Calu3 (cell line): ENCODE measurements around the gene LPAR1. TPM values are rescaled to one million over a fixed set of nuclear protein-coding genes. Genes with fewer than 3 reads are reported as not detected.

Source experiments
- BruUV-seq: library from RNA; stranded (reverse); fragments of 400-500 nt; replicated peaks from 2 replicates; lab custom pipeline; 2021; lab: Mats Ljungman, UMichigan
- CTCF ChIA-PET: fragments of 300-600 bp; sonication (Branson Sonifier 250); formaldehyde crosslinking; loops from one replicate; lab custom pipeline; 2022; ENCODE audit warnings: antibody characterized with exemption; lab: Charles Lee
- DNase-seq: peaks from one replicate; pipeline ENCODE4 v3.0.0; 2022
- H3K27ac Mint-ChIP-seq: one replicate; pipeline ENCODE4 v1.8.0; 2022; ENCODE audit warnings: mixed read lengths; ENCODE audit not compliant: unreplicated experiment
- H3K27me3 Mint-ChIP-seq: one replicate; pipeline ENCODE4 v1.8.0; 2022; ENCODE audit warnings: mixed read lengths; ENCODE audit not compliant: unreplicated experiment
- H3K36me3 Mint-ChIP-seq: one replicate; pipeline ENCODE4 v1.8.0; 2022; ENCODE audit warnings: mild to moderate bottlenecking, moderate library complexity, mixed read lengths; ENCODE audit not compliant: insufficient read depth, unreplicated experiment
- H3K4me1 Mint-ChIP-seq: one replicate; pipeline ENCODE4 v1.8.0; 2022; ENCODE audit warnings: mild to moderate bottlenecking, low read depth, mixed read lengths; ENCODE audit not compliant: unreplicated experiment
- H3K4me3 Mint-ChIP-seq: one replicate; pipeline ENCODE4 v1.8.0; 2022; ENCODE audit warnings: mild to moderate bottlenecking, low read depth, moderate library complexity, mixed read lengths; ENCODE audit not compliant: unreplicated experiment
- H3K9me3 Mint-ChIP-seq: one replicate; pipeline ENCODE4 v1.8.0; 2022; ENCODE audit warnings: low read depth, mixed read lengths; ENCODE audit not compliant: unreplicated experiment
- CTCF ChIP-seq: fragments of 200-600 bp; IDR thresholded peaks from one replicate; pipeline ENCODE4 v1.8.0; 2022; ENCODE audit warnings: antibody characterized with exemption; ENCODE audit not compliant: unreplicated experiment
- intact Hi-C: fragments of 100-400 bp; cut with micrococcal nuclease; formaldehyde crosslinking; loops from one replicate; pipeline ENCODE4 v1.10.0; 2022; ENCODE audit not compliant: unreplicated experiment
- total RNA-seq: library from RNA; stranded (reverse); gene quantifications from 2 replicates; pipeline ENCODE4 v1.2.3, GENCODE V29; 2022

Gene LPAR1
- total RNA-seq, 1 experiment from 2014 or later: 6.3 TPM

GRCh38 chr9:111063332-111063731, 25.1 kb upstream of the LPAR1 start:
- DNase-seq: no peak
- no peaks in the 10 kb centered on the region for H3K4me1 Mint-ChIP-seq
- BruUV-seq: no TSS peak
- H3K4me3 Mint-ChIP-seq: no peak overlapping the region
- H3K27ac Mint-ChIP-seq: no peak overlapping the region
- CTCF ChIA-PET: interaction anchor here (0.5 kb wide), 1 partner anchor 186 kb away, joined by 3 read pairs; no protein-coding TSS in a partner anchor
- peaks cover 5% of the 10 kb centered on the region for H3K9me3 Mint-ChIP-seq
- TF ChIP-seq CTCF: no peak
- H3K36me3 Mint-ChIP-seq: no peaks in the 10 kb centered on the region
- no peaks in the 10 kb centered on the region for H3K27me3 Mint-ChIP-seq
- intact Hi-C loops: no loop called here

GRCh38 chr9:111058166-111058565, 19.9 kb upstream of the LPAR1 start:
- CTCF ChIA-PET: no interaction called here
- intact Hi-C loops: no loop called here
- Mint-ChIP-seq H3K9me3 (peaks cover 5% of the 10 kb centered on the region), H3K4me3 (no peak overlapping the region), H3K4me1 (no peaks in the 10 kb centered on the region), H3K27ac (no peak overlapping the region), H3K27me3 (no peaks in the 10 kb centered on the region), H3K36me3 (no peaks in the 10 kb centered on the region)
- BruUV-seq: no TSS peak
- TF ChIP-seq CTCF: no peak
- no peak for DNase-seq

- no TSS peak for BruUV-seq
- no peak for DNase-seq
- CTCF ChIA-PET: interaction anchor here (0.6 kb wide), 1 partner anchor 359 kb away, joined by 6 read pairs; no protein-coding TSS in a partner anchor
- intact Hi-C loops: no loop called here
- Mint-ChIP-seq H3K27ac (no peak overlapping the region), H3K27me3 (no peaks in the 10 kb centered on the region), H3K4me3 (no peak overlapping the region), H3K9me3 (peaks cover 5% of the 10 kb centered on the region), H3K4me1 (no peaks in the 10 kb centered on the region), H3K36me3 (no peaks in the 10 kb centered on the region)
- no peak for TF ChIP-seq CTCF
Observed at GRCh38 chr9:111056538-111056937, 18.3 kb upstream of the LPAR1 start.

- Mint-ChIP-seq H3K27me3 (no peaks in the 10 kb centered on the region), H3K4me3 (no peak overlapping the region), H3K27ac (no peak overlapping the region), H3K36me3 (no peaks in the 10 kb centered on the region), H3K4me1 (no peaks in the 10 kb centered on the region), H3K9me3 (no peaks in the 10 kb centered on the region)
- intact Hi-C loops: no loop called here
- DNase-seq: no peak
- TF ChIP-seq CTCF: no peak
- CTCF ChIA-PET: no interaction called here
- no TSS peak for BruUV-seq
Observed at GRCh38 chr9:111052791-111053190, 14.5 kb upstream of the LPAR1 start.
